Breast epithelium (tissue), 3 donors: ENCODE results near the gene PSMD2.

Source experiments
- POLR2A ChIP-seq: fragments of 450-650 bp; IDR thresholded peaks from one replicate; pipeline ENCODE4 v1.6.1; 2016; ENCODE audit warnings: antibody characterized with exemption, mild to moderate bottlenecking, moderate library complexity
- POLR2AphosphoS5 ChIP-seq, 3 donors: sonication (generic); formaldehyde crosslinking; IDR thresholded peaks; one replicate each; pipeline ENCODE4 v1.6.1; 2017; ENCODE audit warnings: antibody characterized with exemption in 3 of 3
- TF ChIP-seq, protein P1 (sequence below), 3 donors: fragments of 450-650 bp; IDR thresholded peaks; one replicate each; pipeline ENCODE4 v1.5.1; 2016 to 2017; ENCODE audit warnings: antibody characterized with exemption in 3 of 3, mild to moderate bottlenecking in 3 of 3, moderate library complexity in 3 of 3

DNA sequence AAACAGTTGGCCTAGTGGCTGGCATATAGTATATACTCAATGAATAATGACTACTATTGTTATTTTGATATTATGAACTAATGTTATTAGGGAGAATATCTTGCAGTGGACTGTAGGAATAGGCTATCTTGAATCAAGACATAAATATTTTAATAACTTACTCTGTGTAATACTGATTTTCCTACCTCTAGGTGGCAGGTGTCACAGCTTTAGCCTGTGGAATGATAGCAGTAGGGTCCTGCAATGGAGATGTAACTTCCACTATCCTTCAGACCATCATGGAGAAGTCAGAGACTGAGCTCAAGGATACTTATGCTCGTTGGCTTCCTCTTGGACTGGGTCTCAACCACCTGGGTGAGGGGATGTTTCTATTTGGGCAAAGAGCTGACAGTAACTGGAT, 6.5 kb downstream of the PSMD2 start:
- TF ChIP-seq, protein P1, sequence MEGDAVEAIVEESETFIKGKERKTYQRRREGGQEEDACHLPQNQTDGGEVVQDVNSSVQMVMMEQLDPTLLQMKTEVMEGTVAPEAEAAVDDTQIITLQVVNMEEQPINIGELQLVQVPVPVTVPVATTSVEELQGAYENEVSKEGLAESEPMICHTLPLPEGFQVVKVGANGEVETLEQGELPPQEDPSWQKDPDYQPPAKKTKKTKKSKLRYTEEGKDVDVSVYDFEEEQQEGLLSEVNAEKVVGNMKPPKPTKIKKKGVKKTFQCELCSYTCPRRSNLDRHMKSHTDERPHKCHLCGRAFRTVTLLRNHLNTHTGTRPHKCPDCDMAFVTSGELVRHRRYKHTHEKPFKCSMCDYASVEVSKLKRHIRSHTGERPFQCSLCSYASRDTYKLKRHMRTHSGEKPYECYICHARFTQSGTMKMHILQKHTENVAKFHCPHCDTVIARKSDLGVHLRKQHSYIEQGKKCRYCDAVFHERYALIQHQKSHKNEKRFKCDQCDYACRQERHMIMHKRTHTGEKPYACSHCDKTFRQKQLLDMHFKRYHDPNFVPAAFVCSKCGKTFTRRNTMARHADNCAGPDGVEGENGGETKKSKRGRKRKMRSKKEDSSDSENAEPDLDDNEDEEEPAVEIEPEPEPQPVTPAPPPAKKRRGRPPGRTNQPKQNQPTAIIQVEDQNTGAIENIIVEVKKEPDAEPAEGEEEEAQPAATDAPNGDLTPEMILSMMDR (IDR thresholded peaks at IDR 0.05), result peak in 1 of 3 donors; percentile 19
- TF ChIP-seq POLR2A (no peak), POLR2AphosphoS5 (IDR thresholded peaks at IDR 0.05) (no peak)
